ENCODE data around the gene AGBL1. TPM values are rescaled to one million over a fixed set of nuclear protein-coding genes. Genes with fewer than 3 reads are reported as not detected.

Gene AGBL1
- total RNA-seq, 1 experiment from 2014 or later, result not detected

DNA sequence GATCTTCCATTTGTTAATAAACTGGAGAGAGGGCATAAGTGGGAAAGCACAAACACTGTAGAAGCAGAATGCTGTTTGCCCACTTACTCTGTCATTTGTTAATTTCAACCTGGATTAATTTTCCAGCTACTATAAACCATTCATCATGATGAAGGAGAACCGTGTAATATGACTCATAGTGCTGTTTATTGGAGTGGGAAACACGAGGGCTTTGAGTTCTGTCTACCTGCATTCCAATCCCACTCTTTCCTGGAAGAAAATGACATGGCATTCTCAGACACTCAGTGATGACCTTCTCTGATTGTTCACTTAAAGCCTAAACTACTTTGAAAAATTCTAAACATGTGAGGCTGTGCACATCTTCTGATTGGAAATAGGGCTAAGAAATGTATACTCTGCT, 826.7 kb downstream of the AGBL1 start:
- Histone ChIP-seq H3K27me3 (ENCODE audit: insufficient read depth, low read depth) (no peaks in the 10 kb centered on the region), H3K4me2 (no peak overlapping the region), H3K36me3 (ENCODE audit: low read depth) (no peaks in the 10 kb centered on the region), H3K9me3 (ENCODE audit: insufficient read depth, low read depth) (no peaks in the 10 kb centered on the region), H3F3A (ENCODE audit: insufficient read depth, low read depth) (no peaks in the 10 kb centered on the region), H2AFZ (no peak overlapping the region), H3K4me1 (replicated peaks; ENCODE audit: insufficient read depth) (no peaks in the 10 kb centered on the region), H3K27ac (no peak overlapping the region), H3K79me2 (ENCODE audit: low read depth) (no peaks in the 10 kb centered on the region), H3K4me3 (no peak overlapping the region), H3K9me2 (ENCODE audit: insufficient read depth) (no peaks in the 10 kb centered on the region), H4K20me1 (ENCODE audit: insufficient read depth) (no peaks in the 10 kb centered on the region)
- intact Hi-C loops (cut with micrococcal nuclease; ENCODE audit: unreplicated experiment), result no loop called here
- no peak for DNase-seq
- ChIA-PET POLR2A (ENCODE audit: unreplicated experiment) (no interaction called here), CTCF (no interaction called here)
- TF ChIP-seq, protein P1, sequence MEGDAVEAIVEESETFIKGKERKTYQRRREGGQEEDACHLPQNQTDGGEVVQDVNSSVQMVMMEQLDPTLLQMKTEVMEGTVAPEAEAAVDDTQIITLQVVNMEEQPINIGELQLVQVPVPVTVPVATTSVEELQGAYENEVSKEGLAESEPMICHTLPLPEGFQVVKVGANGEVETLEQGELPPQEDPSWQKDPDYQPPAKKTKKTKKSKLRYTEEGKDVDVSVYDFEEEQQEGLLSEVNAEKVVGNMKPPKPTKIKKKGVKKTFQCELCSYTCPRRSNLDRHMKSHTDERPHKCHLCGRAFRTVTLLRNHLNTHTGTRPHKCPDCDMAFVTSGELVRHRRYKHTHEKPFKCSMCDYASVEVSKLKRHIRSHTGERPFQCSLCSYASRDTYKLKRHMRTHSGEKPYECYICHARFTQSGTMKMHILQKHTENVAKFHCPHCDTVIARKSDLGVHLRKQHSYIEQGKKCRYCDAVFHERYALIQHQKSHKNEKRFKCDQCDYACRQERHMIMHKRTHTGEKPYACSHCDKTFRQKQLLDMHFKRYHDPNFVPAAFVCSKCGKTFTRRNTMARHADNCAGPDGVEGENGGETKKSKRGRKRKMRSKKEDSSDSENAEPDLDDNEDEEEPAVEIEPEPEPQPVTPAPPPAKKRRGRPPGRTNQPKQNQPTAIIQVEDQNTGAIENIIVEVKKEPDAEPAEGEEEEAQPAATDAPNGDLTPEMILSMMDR (conservative IDR thresholded peaks at IDR 0.05), result no peak
- no peak for TF ChIP-seq EZH2 (IDR thresholded peaks at IDR 0.05; ENCODE audit: low read depth)
- BruUV-seq (replicated peaks), result no TSS peak

DNA sequence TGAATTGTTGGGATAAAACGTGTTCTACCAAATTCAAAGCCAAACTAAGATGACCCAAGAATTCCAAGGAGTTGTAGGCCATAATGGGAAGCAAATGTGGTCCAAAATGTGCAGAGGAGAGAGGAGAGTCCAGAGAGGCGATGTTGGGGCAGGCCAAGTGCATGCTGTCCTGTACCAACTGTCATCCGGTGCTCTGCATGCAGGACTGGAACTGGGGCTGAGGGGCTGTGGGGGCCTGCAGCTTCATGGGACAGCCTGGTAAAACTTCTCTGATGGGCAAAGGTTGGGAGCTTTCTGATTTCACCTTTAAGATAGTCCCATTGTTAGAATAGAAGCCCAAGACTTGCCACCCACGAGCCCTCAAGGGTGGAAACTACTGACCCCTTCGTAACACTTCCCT, 831.4 kb downstream of the AGBL1 start:
- Histone ChIP-seq H3F3A (ENCODE audit: insufficient read depth, low read depth) (no peaks in the 10 kb centered on the region), H3K4me3 (no peak overlapping the region), H3K27ac (no peak overlapping the region), H3K36me3 (ENCODE audit: low read depth) (no peaks in the 10 kb centered on the region), H3K9me3 (ENCODE audit: insufficient read depth, low read depth) (no peaks in the 10 kb centered on the region), H3K79me2 (ENCODE audit: low read depth) (no peaks in the 10 kb centered on the region), H2AFZ (no peak overlapping the region), H3K4me2 (no peak overlapping the region), H3K27me3 (ENCODE audit: insufficient read depth, low read depth) (no peaks in the 10 kb centered on the region), H4K20me1 (ENCODE audit: insufficient read depth) (no peaks in the 10 kb centered on the region), H3K4me1 (replicated peaks; ENCODE audit: insufficient read depth) (no peaks in the 10 kb centered on the region), H3K9me2 (ENCODE audit: insufficient read depth) (no peaks in the 10 kb centered on the region)
- DNase-seq, result no peak
- BruUV-seq (replicated peaks), result no TSS peak
- TF ChIP-seq, protein P1 (conservative IDR thresholded peaks at IDR 0.05), result no peak
- no peak for TF ChIP-seq EZH2 (IDR thresholded peaks at IDR 0.05; ENCODE audit: low read depth)
- ChIA-PET POLR2A (ENCODE audit: unreplicated experiment) (no interaction called here), CTCF (no interaction called here)
- intact Hi-C loops (cut with micrococcal nuclease; ENCODE audit: unreplicated experiment), result no loop called here

- Histone ChIP-seq H3K27ac (no peak overlapping the region), H3K27me3 (ENCODE audit: insufficient read depth, low read depth) (no peaks in the 10 kb centered on the region), H3F3A (ENCODE audit: insufficient read depth, low read depth) (no peaks in the 10 kb centered on the region), H2AFZ (no peak overlapping the region), H3K36me3 (ENCODE audit: low read depth) (no peaks in the 10 kb centered on the region), H3K79me2 (ENCODE audit: low read depth) (no peaks in the 10 kb centered on the region), H3K4me1 (replicated peaks; ENCODE audit: insufficient read depth) (no peaks in the 10 kb centered on the region), H3K9me2 (ENCODE audit: insufficient read depth) (no peaks in the 10 kb centered on the region), H3K9me3 (ENCODE audit: insufficient read depth, low read depth) (no peaks in the 10 kb centered on the region), H4K20me1 (ENCODE audit: insufficient read depth) (no peaks in the 10 kb centered on the region), H3K4me2 (no peak overlapping the region), H3K4me3 (no peak overlapping the region)
- POLR2A ChIA-PET (ENCODE audit: unreplicated experiment), result no interaction called here
- intact Hi-C loops (cut with micrococcal nuclease; ENCODE audit: unreplicated experiment), result no loop called here
- CTCF ChIA-PET, result no interaction called here
- no peak for DNase-seq
- no peak for TF ChIP-seq EZH2 (IDR thresholded peaks at IDR 0.05; ENCODE audit: low read depth)
- TF ChIP-seq, protein P1 (conservative IDR thresholded peaks at IDR 0.05), result no peak
- BruUV-seq (replicated peaks), result no TSS peak
These were observed 833.0 kb downstream of the AGBL1 start for GRCh38 chr15:86912661-86913060.

Data from PC-9 (cell line).